Astrocyte of the hippocampus (primary cell): Measurements from ENCODE around the gene KCNK13.
"Not testable (repeated sequence)": the region's sequence is repeated elsewhere in the genome, so short reads cannot be mapped to it uniquely, and the experiment has no call there.

ENCODE experiments used
- DNase-seq: peaks from one replicate; pipeline ENCODE4 v3.0.0; 2011; ENCODE audit warnings: low read depth, low spot score

KCNK13 gene

DNA sequence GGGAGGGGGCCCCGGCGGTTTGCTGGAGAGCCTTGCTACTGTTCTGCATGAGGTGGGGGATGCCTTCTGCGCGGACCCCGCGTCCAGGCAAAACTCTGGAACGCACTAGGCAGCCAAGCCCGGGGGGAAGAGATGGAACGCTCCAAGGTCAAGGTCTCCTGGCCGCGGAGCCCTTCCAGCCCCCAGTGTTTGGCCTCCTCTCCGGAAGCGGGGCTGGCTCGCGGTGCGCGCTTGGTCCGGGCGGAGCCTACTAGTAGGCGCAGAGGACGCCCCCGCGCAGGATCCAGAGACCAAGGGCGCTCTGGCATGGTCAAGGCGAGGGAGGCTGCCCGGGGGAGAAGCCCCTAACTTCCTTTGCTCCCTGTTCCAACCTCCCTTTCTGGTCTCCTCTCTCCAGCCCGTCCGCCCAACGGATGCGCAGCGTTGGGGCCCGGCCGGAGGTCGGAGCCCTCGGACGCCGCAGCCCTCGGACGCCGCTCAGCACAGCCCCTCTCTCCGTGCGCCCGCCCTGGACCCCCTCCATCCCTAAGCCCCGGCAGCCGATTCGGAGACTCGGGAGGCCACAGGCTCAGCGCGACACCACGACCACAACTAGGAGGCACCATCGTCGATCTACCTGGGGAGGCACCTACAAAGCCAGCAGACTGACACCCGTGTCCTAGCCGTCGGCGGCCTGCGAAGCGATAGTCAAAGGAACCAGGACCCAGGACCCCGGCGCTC, 669 bp upstream of the KCNK13 start:
- DNase-seq: no peak

DNA sequence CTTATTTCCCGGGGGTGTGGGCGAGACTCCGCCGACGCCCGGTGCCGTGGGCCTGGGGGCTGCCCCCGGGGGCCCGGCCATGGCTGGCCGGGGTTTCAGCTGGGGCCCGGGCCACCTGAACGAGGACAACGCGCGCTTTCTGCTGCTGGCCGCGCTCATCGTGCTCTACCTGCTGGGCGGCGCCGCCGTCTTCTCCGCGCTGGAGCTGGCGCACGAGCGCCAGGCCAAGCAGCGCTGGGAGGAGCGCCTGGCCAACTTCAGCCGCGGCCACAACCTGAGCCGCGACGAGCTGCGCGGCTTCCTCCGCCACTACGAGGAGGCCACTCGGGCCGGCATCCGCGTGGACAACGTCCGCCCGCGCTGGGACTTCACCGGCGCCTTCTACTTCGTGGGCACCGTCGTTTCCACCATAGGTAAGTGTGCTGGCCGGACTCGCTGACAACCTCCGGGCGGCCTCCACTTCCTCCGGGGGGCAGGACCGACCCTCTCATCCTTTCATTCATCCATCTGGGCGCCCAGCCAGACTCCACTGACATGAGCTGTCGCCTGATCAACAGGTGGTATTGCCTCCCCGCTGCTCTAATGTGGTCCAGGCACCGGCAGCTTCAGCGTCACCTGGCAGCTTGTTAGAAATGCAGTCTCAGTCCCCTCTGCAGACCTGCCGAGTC, 467 bp downstream of the KCNK13 start:
- DNase-seq: peak; percentile 51

GRCh38 chr14:90062822-90063539, 1.2 kb downstream of the KCNK13 start:
- no peak for DNase-seq

- DNase-seq: no peak
Measured at GRCh38 chr14:90072350-90072749, 10.6 kb downstream of the KCNK13 start.

GRCh38 chr14:90079576-90079975, 17.8 kb downstream of the KCNK13 start:
- DNase-seq: no peak

GRCh38 chr14:90087433-90087832, 25.6 kb downstream of the KCNK13 start:
- DNase-seq: peak; percentile 26

DNA sequence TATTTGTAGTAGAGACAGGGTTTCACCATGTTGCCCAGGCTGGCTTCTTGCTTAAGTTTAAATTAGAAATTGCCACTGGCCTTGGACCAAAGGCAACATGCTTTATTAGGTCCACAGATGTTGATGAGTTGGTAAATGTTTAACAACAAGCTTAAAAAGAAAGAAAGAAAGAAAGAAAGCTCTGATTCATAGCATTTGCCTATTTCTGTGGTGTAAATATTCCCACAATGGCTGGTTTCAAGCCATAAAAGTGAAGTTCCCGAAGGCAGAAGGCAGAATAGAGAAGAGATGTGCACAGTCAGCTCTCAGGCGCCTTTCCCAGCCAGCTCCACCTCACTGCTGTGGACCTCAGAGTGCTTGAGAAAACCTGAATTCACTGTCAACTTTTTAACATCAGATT, 26.4 kb downstream of the KCNK13 start:
- DNase-seq: no peak

DNA sequence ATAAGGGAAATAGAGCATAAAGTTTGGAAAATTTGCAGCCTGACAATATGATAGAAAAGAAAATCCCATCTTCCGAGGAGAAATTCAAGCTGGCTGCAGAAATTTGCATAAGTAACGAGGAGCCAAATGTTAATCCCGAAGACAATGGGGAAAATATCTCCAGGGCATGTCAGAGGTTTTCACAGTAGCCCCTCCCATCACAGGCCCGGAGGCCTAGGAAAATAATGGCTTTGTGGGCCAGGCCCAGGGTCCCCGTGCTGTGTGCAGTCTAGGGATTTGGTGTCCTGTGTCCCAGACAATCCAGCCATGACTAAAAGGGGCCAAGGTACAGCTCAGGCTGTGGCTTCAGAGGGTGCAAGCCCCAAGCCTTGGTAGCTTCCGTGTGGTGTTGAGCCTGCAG, 27.7 kb downstream of the KCNK13 start:
- DNase-seq: not testable (repeated sequence)

GRCh38 chr14:90091393-90091792, 29.6 kb downstream of the KCNK13 start:
- DNase-seq: peak; percentile 95

DNA sequence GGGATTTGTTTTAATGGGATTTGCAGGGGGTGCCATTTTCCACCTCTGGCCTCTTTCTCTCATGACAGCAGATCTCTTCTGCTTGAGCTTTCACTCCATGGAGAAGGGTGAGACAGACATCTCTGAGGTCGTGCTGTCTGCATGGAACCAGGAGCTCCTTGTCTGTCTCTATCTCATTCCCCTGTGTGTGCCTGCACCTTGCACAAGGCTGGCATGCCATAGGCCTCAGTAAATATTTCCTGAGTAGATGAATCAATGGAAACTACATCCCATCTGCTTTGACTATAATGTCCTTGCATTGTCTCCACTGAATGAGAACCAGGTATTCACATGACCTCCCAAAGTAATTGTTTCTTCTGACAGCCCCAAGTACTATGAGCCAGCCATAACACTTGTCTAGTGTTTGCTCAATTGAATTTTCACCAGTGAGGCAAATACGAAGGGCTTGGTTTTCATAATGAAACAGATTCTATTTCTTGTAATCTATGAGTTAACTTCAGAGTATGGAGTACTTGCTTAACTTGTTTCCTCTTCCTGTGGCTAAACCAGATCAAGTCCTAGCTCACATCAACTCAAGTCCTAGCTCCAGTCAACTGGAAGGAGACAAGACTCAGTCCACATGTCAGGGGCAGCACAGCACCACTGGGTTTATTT, 32.3 kb downstream of the KCNK13 start:
- peak; percentile 59 for DNase-seq

- DNase-seq: no peak
Measured at GRCh38 chr14:90095096-90095495, 33.3 kb downstream of the KCNK13 start.

DNA sequence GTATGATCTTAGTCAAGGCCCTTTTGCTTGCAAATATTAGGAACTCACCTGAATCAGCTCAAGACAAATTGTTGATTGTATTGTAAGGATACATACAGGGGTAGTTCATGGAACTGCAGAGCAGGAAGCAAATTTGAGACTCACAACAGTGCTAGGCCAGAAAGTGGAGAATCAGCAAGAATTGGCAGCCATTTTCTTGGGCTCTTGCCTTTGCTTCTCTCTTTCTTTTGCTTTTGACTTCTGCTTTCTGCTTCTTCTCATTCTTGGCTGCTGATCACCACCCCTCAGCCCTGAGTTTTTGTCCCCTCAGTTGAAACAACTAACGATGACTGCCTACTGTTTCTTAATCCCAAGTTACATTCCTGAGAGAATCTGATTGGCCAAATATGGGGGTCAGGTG, 34.8 kb downstream of the KCNK13 start:
- DNase-seq: no peak

- no peak for DNase-seq
Measured at GRCh38 chr14:90103808-90104207, 42.0 kb downstream of the KCNK13 start.

GRCh38 chr14:90105756-90106155, 44.0 kb downstream of the KCNK13 start:
- DNase-seq: peak; percentile 39

GRCh38 chr14:90107789-90108188, 46.0 kb downstream of the KCNK13 start:
- DNase-seq: no peak

GRCh38 chr14:90109858-90110257, 48.1 kb downstream of the KCNK13 start:
- peak; percentile 12 for DNase-seq

- DNase-seq: peak; percentile 42
Measured at GRCh38 chr14:90111895-90112534, 50.2 kb downstream of the KCNK13 start.

DNA sequence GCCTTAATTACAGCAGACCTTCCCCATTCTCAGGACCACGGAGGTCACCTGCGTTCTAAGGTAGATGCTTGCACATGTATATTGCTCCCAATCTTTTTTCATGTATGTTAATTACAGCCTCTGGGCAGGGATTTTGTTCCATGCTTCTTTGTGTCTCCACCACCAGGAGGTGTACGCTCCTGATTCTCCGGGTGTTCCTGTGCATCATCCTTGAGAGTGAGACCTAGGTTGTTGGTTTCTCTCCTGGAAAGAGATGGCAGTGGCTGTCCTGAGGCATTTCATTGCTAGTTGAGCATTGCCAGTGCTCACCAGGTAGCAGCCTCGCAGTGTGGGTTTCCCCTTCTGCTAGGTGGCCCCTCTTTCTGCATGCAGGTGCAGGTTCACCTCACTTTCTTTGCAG, 52.8 kb downstream of the KCNK13 start:
- no peak for DNase-seq

- no peak for DNase-seq
Measured at GRCh38 chr14:90115780-90116179, 54.0 kb downstream of the KCNK13 start.

DNA sequence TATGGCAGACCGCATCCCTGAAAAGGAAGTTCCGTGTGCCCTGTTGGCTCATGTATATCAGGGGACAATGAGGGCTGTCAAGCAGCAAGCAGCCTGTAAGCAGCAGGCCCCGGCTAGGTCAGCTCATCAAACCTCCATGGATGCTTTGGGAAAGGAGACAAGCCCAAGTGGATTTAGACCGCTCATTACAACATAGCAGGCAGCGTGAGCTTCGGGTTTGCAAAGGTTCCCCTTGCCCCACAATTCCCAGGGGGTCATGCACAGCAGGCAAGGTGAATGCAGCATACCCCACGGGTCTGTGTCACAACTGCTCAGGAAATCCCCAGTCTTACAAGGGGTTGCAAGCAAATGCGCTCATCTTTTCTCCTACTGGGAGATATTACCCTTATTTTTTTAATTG, 54.6 kb downstream of the KCNK13 start:
- no peak for DNase-seq

DNA sequence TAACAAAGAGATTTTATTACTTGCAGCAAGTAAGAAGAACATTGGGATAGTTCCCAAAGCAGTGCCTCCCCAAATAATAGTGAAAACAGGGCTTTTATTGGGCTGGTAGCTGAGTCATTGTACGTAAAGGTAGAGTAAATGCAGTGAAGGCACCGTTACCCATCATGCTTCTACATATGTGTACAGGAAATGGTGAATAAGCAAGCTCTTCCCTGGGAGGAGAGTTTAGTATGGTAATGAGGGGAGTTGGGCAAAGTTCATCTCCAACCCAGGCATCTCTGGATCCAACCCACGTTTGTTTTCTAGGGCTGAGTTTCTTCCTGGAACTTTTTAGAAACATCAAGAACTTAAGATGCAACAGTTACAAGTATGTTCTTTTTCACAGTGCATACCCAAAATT, 56.2 kb downstream of the KCNK13 start:
- no peak for DNase-seq

DNA sequence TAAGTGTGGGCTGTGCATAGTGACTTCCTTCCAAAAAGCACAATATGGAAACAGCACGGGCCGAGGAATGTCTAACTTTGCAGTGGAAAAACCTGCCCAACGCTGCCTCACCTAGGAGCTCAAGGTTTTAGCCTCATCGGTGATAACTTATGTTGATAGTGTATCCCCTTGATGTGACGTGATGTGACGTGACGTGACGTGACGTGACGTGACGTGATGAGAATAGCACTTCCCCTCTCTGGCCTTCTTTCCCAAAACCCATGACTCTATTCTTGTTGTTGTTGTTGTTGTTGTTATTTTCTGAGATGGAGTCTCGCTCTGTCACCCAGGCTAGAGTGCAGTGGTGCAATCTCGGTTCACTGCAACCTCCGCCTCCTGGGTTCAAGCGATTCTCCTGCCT, 64.5 kb downstream of the KCNK13 start:
- no peak for DNase-seq
